ENCODE results near the gene SRGAP3. TPM values are rescaled to one million over a fixed set of nuclear protein-coding genes. Genes with fewer than 3 reads are reported as not detected.

Gene SRGAP3
- total RNA-seq, 1 experiment from 2014 or later, result 17.9 TPM

DNA sequence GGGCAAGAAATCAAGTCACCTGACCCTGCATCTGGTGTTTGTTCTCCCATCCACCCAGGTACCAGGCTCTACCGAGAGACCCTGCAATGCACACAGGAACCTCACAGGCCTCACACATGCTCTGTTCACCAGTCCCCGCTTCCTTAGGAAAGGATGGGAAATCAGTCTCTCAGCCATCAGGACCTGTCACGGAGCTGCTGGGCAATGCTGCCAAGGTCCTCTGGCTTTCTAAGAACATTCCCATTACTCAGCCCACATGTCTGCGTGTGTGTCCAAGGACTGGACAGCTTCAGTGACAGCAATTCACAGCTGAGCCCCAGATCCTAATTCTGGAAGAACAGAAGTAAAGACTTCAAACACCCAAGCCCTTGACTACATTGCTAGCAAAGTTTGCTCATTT, 6.5 kb upstream of the SRGAP3 start (continued):
- TF ChIP-seq MXD4 (CRISPR knock-in tag; IDR thresholded peaks at IDR 0.05; ENCODE audit: borderline replicate concordance) (no peak), ZNF232 (CRISPR knock-in tag; IDR thresholded peaks at IDR 0.05) (no peak)
- TF ChIP-seq, protein P1, sequence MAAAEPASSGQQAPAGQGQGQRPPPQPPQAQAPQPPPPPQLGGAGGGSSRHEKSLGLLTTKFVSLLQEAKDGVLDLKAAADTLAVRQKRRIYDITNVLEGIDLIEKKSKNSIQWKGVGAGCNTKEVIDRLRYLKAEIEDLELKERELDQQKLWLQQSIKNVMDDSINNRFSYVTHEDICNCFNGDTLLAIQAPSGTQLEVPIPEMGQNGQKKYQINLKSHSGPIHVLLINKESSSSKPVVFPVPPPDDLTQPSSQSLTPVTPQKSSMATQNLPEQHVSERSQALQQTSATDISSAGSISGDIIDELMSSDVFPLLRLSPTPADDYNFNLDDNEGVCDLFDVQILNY (CRISPR knock-in tag; IDR thresholded peaks at IDR 0.05), result no peak

DNA sequence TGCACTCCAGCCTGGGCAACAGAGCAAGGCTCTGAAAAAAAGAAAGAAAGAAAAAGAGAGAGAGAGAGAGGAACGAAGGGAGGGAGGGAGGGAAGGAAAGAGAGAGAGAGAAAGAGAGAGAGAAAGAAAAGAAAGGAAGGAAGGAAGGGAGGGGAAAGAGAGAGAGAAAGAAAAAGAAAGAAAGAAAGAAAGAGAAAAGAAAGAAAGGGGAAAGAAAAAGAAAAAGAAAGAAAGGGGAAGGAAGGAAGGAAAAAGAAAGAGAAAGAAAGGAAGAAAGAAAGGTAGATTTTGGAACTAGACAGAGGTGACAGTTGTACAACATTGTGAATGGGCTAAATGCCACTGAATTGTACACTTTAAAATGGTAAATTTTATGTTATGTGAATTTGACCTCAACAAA, 5.3 kb upstream of the SRGAP3 start:
- peaks cover 3% of the 10 kb centered on the region; the same call in 1 of the 2 replicates for H3K27me3 Mint-ChIP-seq (ENCODE audit: low read depth)
- H3K4me3 Mint-ChIP-seq, result no peak overlapping the region
- no peak overlapping the region for H3K27ac Mint-ChIP-seq
- ATAC-seq (no peak), DNase-seq (ENCODE audit: low spot score) (no peak)
- POLR2A ChIA-PET, result no interaction called here
- H3K36me3 Mint-ChIP-seq, result no peaks in the 10 kb centered on the region
- CTCF ChIA-PET, result interaction anchor here (1.3 to 1.4 kb wide), 2 partner anchors 49 to 187 kb away, joined by 3 read pairs; no protein-coding TSS in a partner anchor
- no peak for TF ChIP-seq CBFB (CRISPR knock-in tag; IDR thresholded peaks at IDR 0.05; ENCODE audit: low read depth)
- peaks cover 23% of the 10 kb centered on the region for H3K4me1 Mint-ChIP-seq
- H3K9me3 Mint-ChIP-seq, result peaks cover 5% of the 10 kb centered on the region

DNA sequence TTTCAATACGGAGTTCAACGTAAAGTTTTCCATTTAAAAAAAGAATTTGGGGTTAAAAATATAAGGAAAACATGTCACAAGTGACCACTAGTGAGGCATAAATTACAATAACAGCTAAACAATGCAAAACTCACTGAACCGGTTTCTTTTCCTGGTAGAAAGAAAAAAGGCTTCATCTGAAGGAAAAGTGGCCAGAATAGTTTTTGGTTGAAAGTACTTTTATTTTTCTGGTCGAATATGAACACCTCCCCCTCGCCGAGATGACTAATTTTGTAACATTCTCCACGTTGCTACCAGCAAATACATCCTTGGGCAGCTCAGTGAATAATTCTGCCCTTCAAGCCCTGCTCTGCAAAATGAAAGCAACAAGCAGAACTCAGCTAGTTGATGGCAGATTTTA, 3.9 kb upstream of the SRGAP3 start:
- Mint-ChIP-seq H3K27ac (no peak overlapping the region), H3K9me3 (peaks cover 5% of the 10 kb centered on the region), H3K27me3 (ENCODE audit: low read depth) (peaks cover 3% of the 10 kb centered on the region; the same call in 1 of the 2 replicates), H3K4me1 (peaks cover 37% of the 10 kb centered on the region), H3K4me3 (no peak overlapping the region), H3K36me3 (no peaks in the 10 kb centered on the region)
- ChIA-PET CTCF (interaction anchor here (0.8 to 1.3 kb wide), 4 partner anchors 49 to 266 kb away, joined by 3 to 6 read pairs (median 4); no protein-coding TSS in a partner anchor), POLR2A (interaction anchor here (0.6 kb wide), 1 partner anchor 93 kb away, joined by 6 read pairs; no protein-coding TSS in a partner anchor)
- DNase-seq (ENCODE audit: low spot score) (no peak), ATAC-seq (no peak)
- no peak for TF ChIP-seq OVOL2 (CRISPR knock-in tag; IDR thresholded peaks at IDR 0.05; ENCODE audit: borderline replicate concordance)
- TF ChIP-seq, protein P2, sequence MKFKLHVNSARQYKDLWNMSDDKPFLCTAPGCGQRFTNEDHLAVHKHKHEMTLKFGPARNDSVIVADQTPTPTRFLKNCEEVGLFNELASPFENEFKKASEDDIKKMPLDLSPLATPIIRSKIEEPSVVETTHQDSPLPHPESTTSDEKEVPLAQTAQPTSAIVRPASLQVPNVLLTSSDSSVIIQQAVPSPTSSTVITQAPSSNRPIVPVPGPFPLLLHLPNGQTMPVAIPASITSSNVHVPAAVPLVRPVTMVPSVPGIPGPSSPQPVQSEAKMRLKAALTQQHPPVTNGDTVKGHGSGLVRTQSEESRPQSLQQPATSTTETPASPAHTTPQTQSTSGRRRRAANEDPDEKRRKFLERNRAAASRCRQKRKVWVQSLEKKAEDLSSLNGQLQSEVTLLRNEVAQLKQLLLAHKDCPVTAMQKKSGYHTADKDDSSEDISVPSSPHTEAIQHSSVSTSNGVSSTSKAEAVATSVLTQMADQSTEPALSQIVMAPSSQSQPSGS (CRISPR knock-in tag; IDR thresholded peaks at IDR 0.05; ENCODE audit: borderline replicate concordance, low read depth), result no peak
- TF ChIP-seq, protein P3, sequence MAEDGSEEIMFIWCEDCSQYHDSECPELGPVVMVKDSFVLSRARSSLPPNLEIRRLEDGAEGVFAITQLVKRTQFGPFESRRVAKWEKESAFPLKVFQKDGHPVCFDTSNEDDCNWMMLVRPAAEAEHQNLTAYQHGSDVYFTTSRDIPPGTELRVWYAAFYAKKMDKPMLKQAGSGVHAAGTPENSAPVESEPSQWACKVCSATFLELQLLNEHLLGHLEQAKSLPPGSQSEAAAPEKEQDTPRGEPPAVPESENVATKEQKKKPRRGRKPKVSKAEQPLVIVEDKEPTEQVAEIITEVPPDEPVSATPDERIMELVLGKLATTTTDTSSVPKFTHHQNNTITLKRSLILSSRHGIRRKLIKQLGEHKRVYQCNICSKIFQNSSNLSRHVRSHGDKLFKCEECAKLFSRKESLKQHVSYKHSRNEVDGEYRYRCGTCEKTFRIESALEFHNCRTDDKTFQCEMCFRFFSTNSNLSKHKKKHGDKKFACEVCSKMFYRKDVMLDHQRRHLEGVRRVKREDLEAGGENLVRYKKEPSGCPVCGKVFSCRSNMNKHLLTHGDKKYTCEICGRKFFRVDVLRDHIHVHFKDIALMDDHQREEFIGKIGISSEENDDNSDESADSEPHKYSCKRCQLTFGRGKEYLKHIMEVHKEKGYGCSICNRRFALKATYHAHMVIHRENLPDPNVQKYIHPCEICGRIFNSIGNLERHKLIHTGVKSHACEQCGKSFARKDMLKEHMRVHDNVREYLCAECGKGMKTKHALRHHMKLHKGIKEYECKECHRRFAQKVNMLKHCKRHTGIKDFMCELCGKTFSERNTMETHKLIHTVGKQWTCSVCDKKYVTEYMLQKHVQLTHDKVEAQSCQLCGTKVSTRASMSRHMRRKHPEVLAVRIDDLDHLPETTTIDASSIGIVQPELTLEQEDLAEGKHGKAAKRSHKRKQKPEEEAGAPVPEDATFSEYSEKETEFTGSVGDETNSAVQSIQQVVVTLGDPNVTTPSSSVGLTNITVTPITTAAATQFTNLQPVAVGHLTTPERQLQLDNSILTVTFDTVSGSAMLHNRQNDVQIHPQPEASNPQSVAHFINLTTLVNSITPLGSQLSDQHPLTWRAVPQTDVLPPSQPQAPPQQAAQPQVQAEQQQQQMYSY (CRISPR knock-in tag; IDR thresholded peaks at IDR 0.05), result no peak
- TF ChIP-seq, protein P4, sequence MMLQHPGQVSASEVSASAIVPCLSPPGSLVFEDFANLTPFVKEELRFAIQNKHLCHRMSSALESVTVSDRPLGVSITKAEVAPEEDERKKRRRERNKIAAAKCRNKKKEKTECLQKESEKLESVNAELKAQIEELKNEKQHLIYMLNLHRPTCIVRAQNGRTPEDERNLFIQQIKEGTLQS (CRISPR knock-in tag; conservative IDR thresholded peaks at IDR 0.05), result no peak
- TF ChIP-seq FOXJ3 (CRISPR knock-in tag; IDR thresholded peaks at IDR 0.05; ENCODE audit: borderline replicate concordance), result no peak
- no peak for TF ChIP-seq ZNF396 (CRISPR knock-in tag; IDR thresholded peaks at IDR 0.05; ENCODE audit: borderline replicate concordance)
- no peak for TF ChIP-seq ZNF671 (CRISPR knock-in tag; IDR thresholded peaks at IDR 0.05)
- TF ChIP-seq GTF2I (CRISPR knock-in tag; conservative IDR thresholded peaks at IDR 0.05), result no peak
- no peak for TF ChIP-seq ZNF423 (CRISPR knock-in tag; IDR thresholded peaks at IDR 0.05)
- TF ChIP-seq GRHL2 (CRISPR knock-in tag; IDR thresholded peaks at IDR 0.05; ENCODE audit: insufficient replicate concordance, severe bottlenecking), result no peak
- TF ChIP-seq SP1 (CRISPR knock-in tag; conservative IDR thresholded peaks at IDR 0.05), result no peak
- TF ChIP-seq, protein P5, sequence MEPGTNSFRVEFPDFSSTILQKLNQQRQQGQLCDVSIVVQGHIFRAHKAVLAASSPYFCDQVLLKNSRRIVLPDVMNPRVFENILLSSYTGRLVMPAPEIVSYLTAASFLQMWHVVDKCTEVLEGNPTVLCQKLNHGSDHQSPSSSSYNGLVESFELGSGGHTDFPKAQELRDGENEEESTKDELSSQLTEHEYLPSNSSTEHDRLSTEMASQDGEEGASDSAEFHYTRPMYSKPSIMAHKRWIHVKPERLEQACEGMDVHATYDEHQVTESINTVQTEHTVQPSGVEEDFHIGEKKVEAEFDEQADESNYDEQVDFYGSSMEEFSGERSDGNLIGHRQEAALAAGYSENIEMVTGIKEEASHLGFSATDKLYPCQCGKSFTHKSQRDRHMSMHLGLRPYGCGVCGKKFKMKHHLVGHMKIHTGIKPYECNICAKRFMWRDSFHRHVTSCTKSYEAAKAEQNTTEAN (CRISPR knock-in tag; IDR thresholded peaks at IDR 0.05), result no peak
- TF ChIP-seq HMGA2 (CRISPR knock-in tag; IDR thresholded peaks at IDR 0.05), result no peak
- TF ChIP-seq ESRRA (CRISPR knock-in tag; IDR thresholded peaks at IDR 0.05; ENCODE audit: borderline replicate concordance), result no peak
- TF ChIP-seq CREB1 (CRISPR knock-in tag; IDR thresholded peaks at IDR 0.05), result no peak
- TF ChIP-seq, protein P6, sequence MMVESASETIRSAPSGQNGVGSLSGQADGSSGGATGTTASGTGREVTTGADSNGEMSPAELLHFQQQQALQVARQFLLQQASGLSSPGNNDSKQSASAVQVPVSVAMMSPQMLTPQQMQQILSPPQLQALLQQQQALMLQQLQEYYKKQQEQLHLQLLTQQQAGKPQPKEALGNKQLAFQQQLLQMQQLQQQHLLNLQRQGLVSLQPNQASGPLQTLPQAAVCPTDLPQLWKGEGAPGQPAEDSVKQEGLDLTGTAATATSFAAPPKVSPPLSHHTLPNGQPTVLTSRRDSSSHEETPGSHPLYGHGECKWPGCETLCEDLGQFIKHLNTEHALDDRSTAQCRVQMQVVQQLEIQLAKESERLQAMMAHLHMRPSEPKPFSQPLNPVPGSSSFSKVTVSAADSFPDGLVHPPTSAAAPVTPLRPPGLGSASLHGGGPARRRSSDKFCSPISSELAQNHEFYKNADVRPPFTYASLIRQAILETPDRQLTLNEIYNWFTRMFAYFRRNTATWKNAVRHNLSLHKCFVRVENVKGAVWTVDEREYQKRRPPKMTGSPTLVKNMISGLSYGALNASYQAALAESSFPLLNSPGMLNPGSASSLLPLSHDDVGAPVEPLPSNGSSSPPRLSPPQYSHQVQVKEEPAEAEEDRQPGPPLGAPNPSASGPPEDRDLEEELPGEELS (CRISPR knock-in tag; IDR thresholded peaks at IDR 0.05), result no peak
- no peak for TF ChIP-seq NFATC4 (CRISPR knock-in tag; IDR thresholded peaks at IDR 0.05)
- TF ChIP-seq, protein P7, sequence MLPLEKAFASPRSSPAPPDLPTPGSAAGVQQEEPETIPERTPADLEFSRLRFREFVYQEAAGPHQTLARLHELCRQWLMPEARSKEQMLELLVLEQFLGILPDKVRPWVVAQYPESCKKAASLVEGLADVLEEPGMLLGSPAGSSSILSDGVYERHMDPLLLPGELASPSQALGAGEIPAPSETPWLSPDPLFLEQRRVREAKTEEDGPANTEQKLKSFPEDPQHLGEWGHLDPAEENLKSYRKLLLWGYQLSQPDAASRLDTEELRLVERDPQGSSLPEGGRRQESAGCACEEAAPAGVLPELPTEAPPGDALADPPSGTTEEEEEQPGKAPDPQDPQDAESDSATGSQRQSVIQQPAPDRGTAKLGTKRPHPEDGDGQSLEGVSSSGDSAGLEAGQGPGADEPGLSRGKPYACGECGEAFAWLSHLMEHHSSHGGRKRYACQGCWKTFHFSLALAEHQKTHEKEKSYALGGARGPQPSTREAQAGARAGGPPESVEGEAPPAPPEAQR (CRISPR knock-in tag; IDR thresholded peaks at IDR 0.05), result no peak
- no peak for TF ChIP-seq KAT7 (CRISPR knock-in tag; IDR thresholded peaks at IDR 0.05; ENCODE audit: borderline replicate concordance)

Measured in WTC11 (cell line).